Right renal cortex interstitium (tissue), 3 donors: ENCODE results near the gene PRUNE2. TPM values are rescaled to one million over a fixed set of nuclear protein-coding genes. Genes with fewer than 3 reads are reported as not detected.

Experiments used
- DNase-seq, 3 donors: peaks; one replicate each; pipeline ENCODE4 v3.0.0-alpha.2; 2013; ENCODE audit warnings: low read depth in 3 of 3, low spot score in 2 of 3
- polyA plus RNA-seq, 3 donors: library from polyadenylated mRNA; unstranded; fragments of 120-200 nt; gene quantifications; one replicate each; pipeline ENCODE4 v1.2.1, GENCODE V29; 2013; ENCODE audit not compliant: insufficient read length in 3 of 3

Gene PRUNE2
- polyA plus RNA-seq, 3 donors: 11.5 to 14.3 (median 12.7) TPM

- DNase-seq: no peak
These were observed 263.2 kb downstream of the PRUNE2 start for GRCh38 chr9:76642701-76643209.

GRCh38 chr9:76642074-76642473 lies 263.8 kb downstream of the PRUNE2 start:
- DNase-seq: no peak

DNA sequence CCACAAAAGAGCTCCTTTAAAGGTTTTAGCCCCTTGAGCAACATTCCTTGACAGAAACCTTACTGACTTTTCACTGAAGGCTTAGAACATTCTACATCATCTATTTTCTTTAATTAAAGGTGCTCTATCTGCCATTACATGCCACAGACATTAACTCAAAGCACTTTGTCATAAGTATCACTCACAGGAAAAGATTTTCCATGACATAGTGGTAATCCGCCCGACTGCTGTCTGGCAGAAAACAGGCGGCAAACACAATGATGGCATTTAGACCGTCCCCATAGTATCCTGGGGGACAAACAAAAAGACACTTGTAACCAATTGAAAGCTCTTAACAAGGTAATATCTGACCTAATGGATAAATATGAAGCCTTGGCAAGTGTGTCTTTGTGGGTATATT lies 267.9 kb downstream of the PRUNE2 start:
- DNase-seq: no peak

GRCh38 chr9:76637416-76637815 lies 268.5 kb downstream of the PRUNE2 start:
- no peak for DNase-seq

DNA sequence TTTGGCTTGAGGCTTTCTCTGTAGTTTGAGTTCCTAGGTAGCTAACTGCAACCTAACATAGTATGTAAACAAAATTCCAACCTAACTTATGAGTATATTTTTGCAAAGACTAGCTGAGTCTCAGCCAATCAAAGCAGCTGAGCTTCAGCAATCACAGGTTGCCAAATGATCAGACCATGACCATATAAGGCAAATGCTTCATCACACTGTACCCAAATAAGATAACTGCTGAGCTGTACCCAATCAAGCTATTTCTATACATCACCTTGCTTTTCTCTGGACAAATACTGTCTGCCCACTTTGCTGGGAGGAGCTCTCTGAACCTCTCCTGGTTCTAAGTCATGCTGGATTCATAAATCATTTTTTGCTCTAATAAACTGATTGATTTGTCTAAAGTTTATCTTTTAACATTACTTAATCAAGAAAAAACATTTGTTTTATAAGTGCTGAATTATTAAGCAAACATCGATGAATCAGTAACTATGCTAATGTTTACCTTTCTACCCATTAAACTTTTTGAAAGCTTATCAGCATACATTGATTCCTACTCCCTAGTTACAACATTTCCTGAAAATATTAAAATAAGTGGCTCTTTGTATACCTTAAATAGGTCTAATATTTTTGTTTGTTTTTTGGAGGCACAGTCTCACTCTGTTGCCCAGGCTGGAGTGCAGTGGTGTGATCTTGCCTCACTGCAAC lies 271.4 kb downstream of the PRUNE2 start:
- DNase-seq: no peak

DNA sequence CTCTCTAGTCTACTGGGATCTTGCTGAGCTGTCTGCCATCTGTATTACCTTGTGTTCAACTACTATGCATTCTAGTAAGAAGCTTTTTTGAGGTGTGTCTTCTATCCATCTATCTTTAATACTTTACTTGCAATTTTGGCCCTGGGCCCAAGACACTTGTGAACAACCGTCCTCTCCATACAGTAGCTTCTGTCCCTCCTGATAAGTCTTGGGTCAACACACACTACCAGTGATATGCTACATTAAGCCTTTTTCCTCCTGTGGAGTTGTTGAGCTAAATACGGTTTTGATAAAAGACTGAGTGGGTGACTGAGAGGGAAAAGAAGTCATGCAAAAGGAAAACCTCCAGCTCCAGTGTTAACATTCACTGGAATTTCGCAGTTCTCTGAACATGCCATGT lies 275.0 kb downstream of the PRUNE2 start:
- no peak for DNase-seq

GRCh38 chr9:76629205-76629990 lies 276.5 kb downstream of the PRUNE2 start:
- no peak for DNase-seq

DNA sequence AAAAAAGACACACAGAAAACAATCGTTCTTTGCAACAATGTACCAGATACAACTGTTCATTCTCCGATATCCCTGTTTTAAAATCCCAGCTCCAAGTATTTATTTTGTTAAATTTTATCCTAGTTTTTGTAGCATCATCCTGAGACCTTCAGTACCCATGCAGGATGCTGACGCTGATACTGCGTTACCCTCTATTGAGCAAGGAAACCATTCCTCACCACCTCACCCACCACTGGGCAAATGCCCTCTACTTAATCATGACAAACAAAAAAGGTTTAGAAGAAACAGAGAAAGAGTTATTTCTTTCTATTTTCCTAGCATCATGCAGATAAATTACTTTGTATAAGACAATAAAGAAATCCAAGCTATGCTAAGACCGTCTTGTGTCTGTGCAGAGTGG lies 277.8 kb downstream of the PRUNE2 start:
- DNase-seq: no peak

DNA sequence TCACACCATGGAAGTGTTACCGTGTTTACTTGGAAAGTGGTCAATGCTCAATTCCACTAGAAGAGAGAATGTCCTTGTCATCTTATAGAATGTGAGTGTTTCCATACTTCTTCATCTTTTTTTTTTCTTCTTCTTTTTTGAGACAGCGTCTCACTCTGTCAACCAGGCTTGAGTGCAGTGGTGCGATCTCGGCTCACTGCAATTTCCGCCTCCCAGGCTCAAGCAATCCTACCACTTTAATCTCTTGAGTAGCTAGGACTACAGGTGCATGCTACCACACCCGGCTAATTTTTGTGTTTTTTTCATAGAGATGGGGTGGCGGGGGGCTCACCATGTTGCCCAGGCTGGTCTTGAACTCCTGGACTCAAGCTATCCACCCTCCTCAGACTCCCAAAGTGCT lies 278.9 kb downstream of the PRUNE2 start:
- DNase-seq: no peak

GRCh38 chr9:76626141-76626540 lies 279.8 kb downstream of the PRUNE2 start:
- DNase-seq: no peak

GRCh38 chr9:76624391-76625048 lies 281.4 kb downstream of the PRUNE2 start:
- DNase-seq: no peak

DNA sequence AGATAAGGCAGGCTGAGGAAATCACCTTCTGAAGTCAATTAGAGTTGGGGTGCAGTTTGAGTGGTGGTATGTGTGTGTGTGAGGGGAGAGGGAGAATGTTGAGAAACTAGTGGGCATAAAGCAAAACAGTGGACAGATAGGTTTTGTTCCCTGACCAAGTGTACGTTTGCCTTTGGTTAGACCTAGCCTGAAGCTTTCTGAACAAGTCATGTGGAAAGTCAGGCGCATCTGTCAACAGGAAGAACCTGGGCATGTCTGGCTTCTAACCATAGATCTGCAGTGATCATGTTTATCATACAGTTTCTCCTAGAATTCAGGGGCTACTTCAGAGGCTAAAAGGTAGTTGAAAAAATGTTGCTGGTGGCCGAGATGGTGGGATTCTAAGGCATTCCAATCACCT lies 284.9 kb downstream of the PRUNE2 start:
- DNase-seq: no peak

- DNase-seq: no peak
These were observed 285.3 kb downstream of the PRUNE2 start for GRCh38 chr9:76620581-76620980.

- no peak for DNase-seq
These were observed 286.3 kb downstream of the PRUNE2 start for GRCh38 chr9:76619640-76620039.

DNA sequence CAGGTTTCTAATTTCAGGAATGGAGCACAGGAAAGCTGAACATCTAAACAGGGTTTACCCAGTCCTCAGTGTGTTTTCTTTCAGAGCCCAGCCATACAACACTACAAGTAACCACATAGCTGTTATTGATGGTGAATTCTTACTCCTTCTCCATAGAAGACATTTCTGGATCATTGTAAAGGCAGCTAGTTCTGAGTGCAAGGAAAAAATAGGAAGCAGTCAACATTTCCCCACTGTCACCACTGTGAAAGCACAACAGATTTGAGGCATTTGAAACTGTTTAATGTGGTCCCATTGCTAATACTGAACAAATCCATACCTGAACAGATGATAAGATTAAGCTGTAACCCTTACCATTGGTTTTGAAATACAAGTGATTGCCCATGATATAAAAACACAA lies 286.7 kb downstream of the PRUNE2 start:
- no peak for DNase-seq

GRCh38 chr9:76618762-76619161 lies 287.2 kb downstream of the PRUNE2 start:
- DNase-seq: no peak

DNA sequence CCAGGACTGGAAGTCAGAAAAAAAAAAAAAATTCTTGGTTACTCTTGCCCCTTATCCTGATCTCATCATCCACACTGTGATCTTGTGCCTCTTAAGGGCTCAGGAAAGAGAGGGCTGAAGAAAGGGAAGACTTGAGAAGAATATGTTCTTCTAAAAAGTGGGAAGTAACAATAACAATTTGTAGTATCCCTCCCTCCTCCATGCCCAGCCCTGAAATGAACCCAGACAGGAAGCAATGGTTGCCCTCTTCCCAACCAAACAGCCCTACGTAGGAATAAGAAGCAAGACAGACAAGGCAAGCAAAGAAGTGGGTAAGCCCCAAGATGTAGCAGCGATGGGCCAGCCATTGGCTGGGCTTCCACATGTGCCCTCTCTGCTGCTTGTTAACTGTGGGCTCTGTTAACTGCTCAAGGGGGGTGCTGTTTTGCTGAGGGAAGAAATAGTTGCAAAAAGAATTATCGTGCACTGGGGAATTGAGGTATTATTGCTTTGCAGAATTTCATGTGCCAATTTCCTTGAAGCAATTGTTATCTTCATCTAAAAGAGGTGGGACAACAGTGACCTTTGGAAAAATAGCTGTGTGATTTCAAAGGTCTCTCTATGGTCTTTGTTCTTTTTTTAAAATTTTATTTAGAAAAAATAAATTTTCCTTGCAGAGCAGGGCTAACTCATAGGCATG lies 288.3 kb downstream of the PRUNE2 start:
- DNase-seq: no peak

GRCh38 chr9:76616780-76617179 lies 289.1 kb downstream of the PRUNE2 start:
- DNase-seq: no peak

DNA sequence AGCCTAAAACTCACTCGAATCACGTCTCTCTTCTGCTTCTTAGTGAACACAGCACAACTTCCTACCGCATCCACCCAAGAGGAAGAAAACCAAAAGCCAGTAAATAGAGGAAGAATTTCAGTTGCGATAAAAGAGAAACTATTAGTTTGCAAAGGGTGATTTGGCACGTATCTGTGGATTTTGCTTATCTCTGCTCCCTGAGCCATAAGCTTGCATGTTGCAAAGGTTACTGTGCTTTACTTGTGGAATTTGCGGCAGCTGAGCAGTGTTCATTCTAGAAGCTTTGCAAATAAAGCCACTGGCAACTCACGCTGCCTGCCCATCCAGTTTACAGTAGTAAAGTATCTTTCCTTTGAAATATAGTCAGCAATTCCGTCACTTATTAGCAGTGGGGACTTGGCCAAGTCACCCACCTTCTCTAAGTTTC lies 290.7 kb downstream of the PRUNE2 start:
- DNase-seq: no peak

DNA sequence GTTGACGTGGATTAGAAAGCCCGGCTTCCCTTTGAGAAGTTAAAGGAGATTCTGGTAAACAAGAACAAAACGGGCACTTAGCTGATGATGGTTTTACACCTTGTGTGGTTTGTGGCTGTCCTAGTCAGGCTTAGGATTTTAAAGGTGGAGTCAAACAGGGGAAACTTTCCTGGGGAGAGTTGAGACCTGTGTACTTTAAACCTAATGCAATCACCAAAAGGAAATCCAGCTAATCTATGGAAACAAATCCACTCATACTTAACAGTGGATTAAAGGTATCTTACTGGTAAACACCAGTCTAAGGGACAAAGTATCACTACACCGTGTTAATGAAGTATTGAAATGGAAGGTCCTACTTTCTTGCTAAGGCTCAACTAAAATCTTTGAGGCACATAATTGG lies 291.9 kb downstream of the PRUNE2 start:
- DNase-seq: no peak
